GM12878 (cell line): ENCODE results near the gene RPL36. TPM values are rescaled to one million over a fixed set of nuclear protein-coding genes. Genes with fewer than 3 reads are reported as not detected.

Experiments used
- CEBPB ChIP-seq, 2 experiments: fragments of 150-350 bp in 1 of 2; IDR thresholded peaks; 2 replicates each; pipeline ENCODE4 v1.6.1; 2012 to 2014; ENCODE audit warnings: low read depth in 2 of 2, low read length in 2 of 2, borderline replicate concordance in 1 of 2, inconsistent platforms in 1 of 2
- HDAC6 ChIP-seq: fragments of 200-600 bp; sonication (generic); IDR thresholded peaks from one replicate; pipeline ENCODE4 v1.8.0; 2017; ENCODE audit warnings: antibody characterized with exemption; ENCODE audit not compliant: unreplicated experiment
- IRF4 ChIP-seq: IDR thresholded peaks from 2 replicates; pipeline ENCODE4 v1.6.1; 2011; ENCODE audit warnings: low read depth, low read length
- MTA3 ChIP-seq: IDR thresholded peaks from 2 replicates; pipeline ENCODE4 v1.6.1; 2012; ENCODE audit warnings: low read length, inconsistent platforms, borderline replicate concordance
- NR2C1 ChIP-seq: fragments of 450-650 bp; IDR thresholded peaks from 2 replicates; pipeline ENCODE4 v1.6.1; 2017; ENCODE audit warnings: antibody characterized with exemption, mild to moderate bottlenecking, moderate library complexity
- STAT3 ChIP-seq: IDR thresholded peaks from 2 replicates; pipeline ENCODE4 v1.6.1; 2011; ENCODE audit warnings: low read depth, low read length, improper control_type of control experiment
- TCF3 ChIP-seq: IDR thresholded peaks from 2 replicates; pipeline ENCODE4 v1.6.1; 2012; ENCODE audit warnings: low read depth, mild to moderate bottlenecking, low read length, borderline replicate concordance; ENCODE audit not compliant: insufficient read depth
- TCF7 ChIP-seq: IDR thresholded peaks from 2 replicates; pipeline ENCODE4 v1.6.1; 2014; ENCODE audit warnings: antibody characterized with exemption, borderline replicate concordance
- ZZZ3 ChIP-seq: IDR thresholded peaks from 2 replicates; pipeline ENCODE4 v1.6.1; 2011; ENCODE audit warnings: low read depth; ENCODE audit not compliant: control insufficient read depth, insufficient read length
- polyA plus RNA-seq, 11 experiments: library from polyadenylated mRNA; depleted of rRNA in 4 of 11; unstranded in 6 of 11; stranded (reverse) in 5 of 11; fragments of >200 nt; fragmentation: Nextera tagmentation in 4 of 11; fragmentation: Illumina TruSeq in 1 of 11; extraction: Ambion mirVana in 4 of 11; extraction: Trizol in 1 of 11; gene quantifications; 1 replicate in 1 of 11; 2 replicates in 10 of 11; pipeline versions ENCODE4 v1.2.1 to v1.2.3, GENCODE V29; 2011 to 2016; ENCODE audit warnings: inconsistent platforms in 2 of 11, missing spikeins in 2 of 11, low read depth in 1 of 11
- total RNA-seq, 4 experiments: library from RNA; depleted of rRNA in 3 of 4; stranded (reverse); fragments of >200 nt in 3 of 4; fragmentation: Illumina TruSeq in 1 of 4; extraction: Trizol in 1 of 4; gene quantifications; 2 replicates each; pipeline versions ENCODE4 v1.2.1 to v1.2.3, GENCODE V29; 2013 to 2021
- TF ChIP-seq, protein P1 (sequence below): fragments of 450-650 bp; IDR thresholded peaks from 2 replicates; pipeline ENCODE4 v1.6.1; 2016; ENCODE audit warnings: mild to moderate bottlenecking, moderate library complexity, borderline replicate concordance

The RPL36 gene
- total and polyA plus RNA-seq, 10 of the 15 experiments (the other 5 are each of a cell fraction or from before 2014, with no cell fraction given), result 374 to 4,942 (median 2,053) TPM

DNA sequence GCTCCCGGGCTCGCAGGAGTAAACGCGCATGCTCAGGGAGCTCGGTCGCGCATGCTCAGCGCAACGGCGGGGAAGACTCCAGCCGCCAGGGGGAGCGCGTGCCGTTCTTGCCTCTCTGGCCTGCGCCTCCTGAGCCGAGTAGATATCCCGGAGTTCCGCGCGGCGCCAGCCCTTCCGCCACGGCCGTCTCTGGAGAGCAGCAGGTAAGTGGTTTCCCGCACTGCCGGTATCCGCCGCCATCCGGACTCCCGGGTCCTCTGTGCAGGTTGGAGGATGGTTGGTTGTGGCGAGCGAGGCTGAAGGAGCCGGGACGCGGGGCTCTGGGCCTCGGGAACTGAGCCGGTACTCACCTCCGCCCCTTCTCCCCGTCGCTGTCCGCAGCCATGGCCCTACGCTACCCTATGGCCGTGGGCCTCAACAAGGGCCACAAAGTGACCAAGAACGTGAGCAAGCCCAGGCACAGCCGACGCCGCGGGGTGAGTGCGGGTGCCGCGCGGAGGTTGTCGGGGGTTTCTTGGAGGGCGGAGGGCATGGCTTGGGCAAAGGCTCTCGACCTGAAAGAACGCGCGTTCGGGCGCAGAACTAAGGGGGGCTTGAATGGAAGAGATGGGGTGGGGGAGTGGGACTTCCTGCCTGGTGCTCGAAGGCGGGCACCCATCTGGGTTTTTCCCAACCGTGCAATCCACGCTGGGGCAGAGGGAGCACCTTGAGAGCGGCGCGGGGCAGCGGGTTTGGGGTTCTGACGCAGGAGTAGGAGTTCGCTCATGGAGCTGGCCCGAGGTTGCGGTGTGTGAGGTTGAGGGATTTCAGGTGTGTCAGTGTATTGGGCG, at the start of gene RPL36 (continued):
- no peak for TF ChIP-seq ZZZ3
- no peak for TF ChIP-seq STAT3
- TF ChIP-seq, protein P1, sequence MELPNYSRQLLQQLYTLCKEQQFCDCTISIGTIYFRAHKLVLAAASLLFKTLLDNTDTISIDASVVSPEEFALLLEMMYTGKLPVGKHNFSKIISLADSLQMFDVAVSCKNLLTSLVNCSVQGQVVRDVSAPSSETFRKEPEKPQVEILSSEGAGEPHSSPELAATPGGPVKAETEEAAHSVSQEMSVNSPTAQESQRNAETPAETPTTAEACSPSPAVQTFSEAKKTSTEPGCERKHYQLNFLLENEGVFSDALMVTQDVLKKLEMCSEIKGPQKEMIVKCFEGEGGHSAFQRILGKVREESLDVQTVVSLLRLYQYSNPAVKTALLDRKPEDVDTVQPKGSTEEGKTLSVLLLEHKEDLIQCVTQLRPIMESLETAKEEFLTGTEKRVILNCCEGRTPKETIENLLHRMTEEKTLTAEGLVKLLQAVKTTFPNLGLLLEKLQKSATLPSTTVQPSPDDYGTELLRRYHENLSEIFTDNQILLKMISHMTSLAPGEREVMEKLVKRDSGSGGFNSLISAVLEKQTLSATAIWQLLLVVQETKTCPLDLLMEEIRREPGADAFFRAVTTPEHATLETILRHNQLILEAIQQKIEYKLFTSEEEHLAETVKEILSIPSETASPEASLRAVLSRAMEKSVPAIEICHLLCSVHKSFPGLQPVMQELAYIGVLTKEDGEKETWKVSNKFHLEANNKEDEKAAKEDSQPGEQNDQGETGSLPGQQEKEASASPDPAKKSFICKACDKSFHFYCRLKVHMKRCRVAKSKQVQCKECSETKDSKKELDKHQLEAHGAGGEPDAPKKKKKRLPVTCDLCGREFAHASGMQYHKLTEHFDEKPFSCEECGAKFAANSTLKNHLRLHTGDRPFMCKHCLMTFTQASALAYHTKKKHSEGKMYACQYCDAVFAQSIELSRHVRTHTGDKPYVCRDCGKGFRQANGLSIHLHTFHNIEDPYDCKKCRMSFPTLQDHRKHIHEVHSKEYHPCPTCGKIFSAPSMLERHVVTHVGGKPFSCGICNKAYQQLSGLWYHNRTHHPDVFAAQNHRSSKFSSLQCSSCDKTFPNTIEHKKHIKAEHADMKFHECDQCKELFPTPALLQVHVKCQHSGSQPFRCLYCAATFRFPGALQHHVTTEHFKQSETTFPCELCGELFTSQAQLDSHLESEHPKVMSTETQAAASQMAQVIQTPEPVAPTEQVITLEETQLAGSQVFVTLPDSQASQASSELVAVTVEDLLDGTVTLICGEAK, result peak; percentile 64; the same call in 1 of the 2 replicates
- peak; percentile 53 for TF ChIP-seq NR2C1
- TF ChIP-seq TCF3, result peak; percentile 71; the same call in 1 of the 2 replicates
- TF ChIP-seq HDAC6, result peak; percentile 80
- TF ChIP-seq IRF4, result peak; percentile 50; the same call in 1 of the 2 replicates
- no peak for TF ChIP-seq TCF7
- TF ChIP-seq MTA3, result no peak; the same call in 1 of the 2 replicates
- no peak for TF ChIP-seq CEBPB (IDR thresholded peaks at IDR 0.05; ENCODE audit: borderline replicate concordance in 1 of 2, low read depth in 2 of 2, low read length in 2 of 2)
